ENCODE results near the gene CD14.
"Not testable (repeated sequence)": the region's sequence is repeated elsewhere in the genome, so short reads cannot be mapped to it uniquely, and the experiment has no call there.

CD14 gene

GRCh38 chr5:140641716-140642115 lies 8.7 kb upstream of the CD14 start:
- DNase-seq (ENCODE audit: low spot score in 2 of 2), result no peak
- H3K4me3 Mint-ChIP-seq, result no peak overlapping the region
- H3K9me3 Mint-ChIP-seq, result no peaks in the 10 kb centered on the region
- no peak for ATAC-seq
- H3K27ac Mint-ChIP-seq, result peak overlapping the region; percentile 70
- peaks cover 64% of the 10 kb centered on the region for H3K4me1 Mint-ChIP-seq
- peaks cover 47% of the 10 kb centered on the region for H3K36me3 Mint-ChIP-seq

- H3K4me3 Mint-ChIP-seq, result peak within 1 kb of the TSS; percentile 84
- H3K9me3 Mint-ChIP-seq, result no peaks in the 10 kb centered on the region
- H3K36me3 Mint-ChIP-seq, result peaks cover 25% of the 10 kb centered on the region
- peak; percentile 87 to 97 for DNase-seq (ENCODE audit: low spot score in 2 of 2)
- H3K27ac Mint-ChIP-seq, result peak within 1 kb of the TSS; percentile 96
- peaks cover 56% of the 10 kb centered on the region for H3K4me1 Mint-ChIP-seq
- peak; percentile 91 for ATAC-seq
Observed at GRCh38 chr5:140639148-140639981, 6.4 kb upstream of the CD14 start, which contains the start of gene TMCO6. Gene TMCO6, plus strand, starts transcription at chr5:140639451. Its CDS starts 77 bp downstream, at chr5:140639528.

- peak overlapping the region; percentile 84 for H3K4me3 Mint-ChIP-seq
- H3K27ac Mint-ChIP-seq, result peak overlapping the region; percentile 96
- DNase-seq (ENCODE audit: low spot score in 2 of 2); ATAC-seq; H3K9me3 Mint-ChIP-seq: not testable (repeated sequence)
- peaks cover 20% of the 10 kb centered on the region for H3K36me3 Mint-ChIP-seq
- H3K4me1 Mint-ChIP-seq, result peaks cover 54% of the 10 kb centered on the region
Observed at GRCh38 chr5:140638898-140639147, 5.8 kb upstream of the CD14 start.

GRCh38 chr5:140637371-140638100 lies 4.6 kb upstream of the CD14 start:
- Mint-ChIP-seq H3K9me3 (no peaks in the 10 kb centered on the region), H3K4me3 (no peak overlapping the region), H3K36me3 (peaks cover 7% of the 10 kb centered on the region), H3K4me1 (peaks cover 62% of the 10 kb centered on the region), H3K27ac (peak overlapping the region; percentile 96)
- ATAC-seq (no peak), DNase-seq (ENCODE audit: low spot score in 2 of 2) (no peak)

GRCh38 chr5:140635291-140636257 lies 2.6 kb upstream of the CD14 start:
- peak overlapping the region; percentile 56 for H3K27ac Mint-ChIP-seq
- H3K9me3 Mint-ChIP-seq, result no peaks in the 10 kb centered on the region
- DNase-seq (ENCODE audit: low spot score in 2 of 2), result peak in 1 of 2 donors; percentile 62
- H3K4me1 Mint-ChIP-seq, result peaks cover 59% of the 10 kb centered on the region
- peak overlapping the region; percentile 27 for H3K4me3 Mint-ChIP-seq
- peak; percentile 61 for ATAC-seq
- H3K36me3 Mint-ChIP-seq, result no peaks in the 10 kb centered on the region

GRCh38 chr5:140634103-140634502 lies 1.1 kb upstream of the CD14 start:
- no peak overlapping the region for H3K27ac Mint-ChIP-seq
- no peaks in the 10 kb centered on the region for H3K9me3 Mint-ChIP-seq
- peaks cover 51% of the 10 kb centered on the region for H3K4me1 Mint-ChIP-seq
- no peaks in the 10 kb centered on the region for H3K36me3 Mint-ChIP-seq
- peak overlapping the region; percentile 78 for H3K4me3 Mint-ChIP-seq
- ATAC-seq (no peak), DNase-seq (ENCODE audit: low spot score in 2 of 2) (no peak)

- peak overlapping the region; percentile 78 for H3K4me3 Mint-ChIP-seq
- no peaks in the 10 kb centered on the region for H3K9me3 Mint-ChIP-seq
- ATAC-seq, result no peak
- no peaks in the 10 kb centered on the region for H3K36me3 Mint-ChIP-seq
- H3K4me1 Mint-ChIP-seq, result peaks cover 46% of the 10 kb centered on the region
- DNase-seq (ENCODE audit: low spot score in 2 of 2), result no peak
- H3K27ac Mint-ChIP-seq, result peak overlapping the region; percentile 30
Observed at GRCh38 chr5:140633501-140633900, 526 bp upstream of the CD14 start.

GRCh38 chr5:140632366-140633020 lies 482 bp downstream of the CD14 start:
- Mint-ChIP-seq H3K9me3 (no peaks in the 10 kb centered on the region), H3K27ac (peak overlapping the region; percentile 30), H3K36me3 (no peaks in the 10 kb centered on the region), H3K4me3 (peak overlapping the region; percentile 78), H3K4me1 (peaks cover 37% of the 10 kb centered on the region)
- ATAC-seq, result peak; percentile 74
- DNase-seq (ENCODE audit: low spot score in 2 of 2), result peak; percentile 25 to 73

GRCh38 chr5:140631831-140632365 lies 1.1 kb downstream of the CD14 start:
- Mint-ChIP-seq H3K4me1 (peaks cover 37% of the 10 kb centered on the region), H3K9me3 (no peaks in the 10 kb centered on the region), H3K36me3 (no peaks in the 10 kb centered on the region), H3K4me3 (peak overlapping the region; percentile 78), H3K27ac (no peak overlapping the region)
- ATAC-seq (peak; percentile 38), DNase-seq (ENCODE audit: low spot score in 2 of 2) (no peak)

GRCh38 chr5:140631036-140631417 lies 1.9 kb downstream of the CD14 start:
- H3K9me3 Mint-ChIP-seq, result no peaks in the 10 kb centered on the region
- no peak overlapping the region for H3K27ac Mint-ChIP-seq
- no peaks in the 10 kb centered on the region for H3K36me3 Mint-ChIP-seq
- peak overlapping the region; percentile 78 for H3K4me3 Mint-ChIP-seq
- ATAC-seq (no peak), DNase-seq (ENCODE audit: low spot score in 2 of 2) (no peak)
- H3K4me1 Mint-ChIP-seq, result peaks cover 37% of the 10 kb centered on the region

- Mint-ChIP-seq H3K9me3 (no peaks in the 10 kb centered on the region), H3K4me1 (peaks cover 34% of the 10 kb centered on the region), H3K4me3 (peak overlapping the region; percentile 78), H3K27ac (no peak overlapping the region), H3K36me3 (no peaks in the 10 kb centered on the region)
- ATAC-seq (no peak), DNase-seq (ENCODE audit: low spot score in 2 of 2) (no peak)
Observed at GRCh38 chr5:140630292-140631035, 2.5 kb downstream of the CD14 start.

GRCh38 chr5:140628711-140629110 lies 4.3 kb downstream of the CD14 start:
- H3K9me3 Mint-ChIP-seq, result no peaks in the 10 kb centered on the region
- DNase-seq (ENCODE audit: low spot score in 2 of 2), result no peak
- no peaks in the 10 kb centered on the region for H3K36me3 Mint-ChIP-seq
- ATAC-seq, result no peak
- H3K4me3 Mint-ChIP-seq, result no peak overlapping the region
- no peak overlapping the region for H3K27ac Mint-ChIP-seq
- peaks cover 29% of the 10 kb centered on the region for H3K4me1 Mint-ChIP-seq

- Mint-ChIP-seq H3K27ac (no peak overlapping the region), H3K36me3 (no peaks in the 10 kb centered on the region), H3K9me3 (no peaks in the 10 kb centered on the region), H3K4me3 (no peak overlapping the region), H3K4me1 (peaks cover 21% of the 10 kb centered on the region)
- ATAC-seq (no peak), DNase-seq (ENCODE audit: low spot score in 2 of 2) (no peak)
Observed at GRCh38 chr5:140627972-140628371, 5.0 kb downstream of the CD14 start.

- H3K27ac Mint-ChIP-seq; ATAC-seq; H3K9me3 Mint-ChIP-seq; DNase-seq (ENCODE audit: low spot score in 2 of 2); H3K4me1 Mint-ChIP-seq; H3K4me3 Mint-ChIP-seq; H3K36me3 Mint-ChIP-seq: not testable (repeated sequence)
Observed at GRCh38 chr5:140624886-140625285, 8.1 kb downstream of the CD14 start.

Data from stimulated activated effector memory CD8-positive, alpha-beta T cell treated with anti-CD3 and anti-CD28 coated beads, Interleukin-12 subunit alpha, Interleukin-12 subunit beta, amount 100 ng/mL, for 72 hours (primary cell).